IMR-90 (cell line): Measurements from ENCODE around the gene GRIK1. TPM values are rescaled to one million over a fixed set of nuclear protein-coding genes. Genes with fewer than 3 reads are reported as not detected.

Experiments used
- ATAC-seq: fragments of 200-7000 bp; cut with Tn5 transposase; 2 replicates; pipeline ENCODE4 v1.9.1; 2020; ENCODE audit warnings: low read depth, mild to moderate bottlenecking, moderate library complexity
- BruUV-seq: library from RNA; stranded (reverse); fragments of 400-500 nt; replicated peaks from 2 replicates; lab custom pipeline; 2021; lab: Mats Ljungman, UMichigan
- CTCF ChIA-PET: fragments of 300-600 bp; formaldehyde crosslinking; extraction: SDS; loops from one replicate; lab custom pipeline; 2021; ENCODE audit warnings: antibody characterized with exemption; lab: Yijun Ruan, JAX
- POLR2A ChIA-PET: fragments of 300-600 bp; sonication (Branson Sonifier 250); formaldehyde crosslinking; loops from one replicate; lab custom pipeline; 2022; ENCODE audit warnings: antibody characterized with exemption; ENCODE audit not compliant: unreplicated experiment; lab: Charles Lee
- DNase-seq: peaks from one replicate; pipeline ENCODE4 v3.0.0; 2013
- H2AFZ ChIP-seq: replicated peaks from 2 replicates; pipeline ENCODE3; 2013; ENCODE audit warnings: low read length, mild to moderate bottlenecking; ENCODE audit not compliant: poor library complexity
- H2AK5ac ChIP-seq: 2 replicates; pipeline ENCODE4 v1.6.1; 2013; ENCODE audit warnings: low read depth, low read length, inconsistent platforms
- H2AK9ac ChIP-seq: replicated peaks from 2 replicates; pipeline ENCODE3; 2013; ENCODE audit warnings: mild to moderate bottlenecking, low read depth, low read length, moderate library complexity; ENCODE audit not compliant: poor library complexity
- H2BK120ac ChIP-seq: 2 replicates; pipeline ENCODE4 v1.6.1; 2013; ENCODE audit warnings: low read depth, low read length, inconsistent platforms
- H2BK15ac ChIP-seq: 3 replicates; pipeline ENCODE4 v1.6.1; 2013; ENCODE audit warnings: low read depth, low read length, inconsistent platforms
- H2BK20ac ChIP-seq: 2 replicates; pipeline ENCODE4 v1.6.1; 2013; ENCODE audit warnings: low read depth, mild to moderate bottlenecking, inconsistent platforms, low read length, moderate library complexity
- H2BK5ac ChIP-seq: 2 replicates; pipeline ENCODE4 v1.6.1; 2013; ENCODE audit warnings: mild to moderate bottlenecking, low read depth, low read length, inconsistent platforms; ENCODE audit not compliant: poor library complexity, severe bottlenecking
- H3K14ac ChIP-seq: replicated peaks from 2 replicates; pipeline ENCODE4 v1.6.1; 2013; ENCODE audit warnings: low read depth, low read length, inconsistent platforms
- H3K18ac ChIP-seq: 2 replicates; pipeline ENCODE4 v1.6.1; 2013; ENCODE audit warnings: low read depth, low read length, control low read depth
- H3K23ac ChIP-seq: 2 replicates; pipeline ENCODE4 v1.6.1; 2013; ENCODE audit warnings: low read depth, low read length, inconsistent platforms
- H3K27ac ChIP-seq: 2 replicates; pipeline ENCODE4 v1.5.1; 2013; ENCODE audit warnings: mild to moderate bottlenecking, control low read depth, low read length; ENCODE audit not compliant: insufficient read depth
- H3K27me3 ChIP-seq: 2 replicates; pipeline ENCODE4 v1.6.1; 2013; ENCODE audit warnings: low read length; ENCODE audit not compliant: control insufficient read depth, insufficient read depth
- H3K36me3 ChIP-seq: 2 replicates; pipeline ENCODE4 v1.6.1; 2013; ENCODE audit warnings: low read length, mixed read lengths; ENCODE audit not compliant: control insufficient read depth, insufficient read depth
- H3K4ac ChIP-seq: 2 replicates; pipeline ENCODE4 v1.6.1; 2013; ENCODE audit warnings: low read depth, low read length, inconsistent platforms
- H3K4me1 ChIP-seq: 2 replicates; pipeline ENCODE4 v1.6.1; 2013; ENCODE audit warnings: low read length, mixed read lengths; ENCODE audit not compliant: control insufficient read depth, insufficient read depth
- H3K4me2 ChIP-seq: 2 replicates; pipeline ENCODE4 v1.6.1; 2013; ENCODE audit warnings: low read depth, mild to moderate bottlenecking, control low read depth, low read length, moderate library complexity
- H3K4me3 ChIP-seq: 2 replicates; pipeline ENCODE4 v1.5.1; 2013; ENCODE audit warnings: low read depth, mild to moderate bottlenecking, control low read depth, low read length, moderate library complexity; ENCODE audit not compliant: insufficient read depth
- H3K56ac ChIP-seq: 2 replicates; pipeline ENCODE4 v1.6.1; 2013; ENCODE audit warnings: low read length, inconsistent platforms; ENCODE audit not compliant: insufficient read depth; ENCODE audit errors: extremely low read depth
- H3K79me1 ChIP-seq, 2 experiments: 2 replicates each; pipeline ENCODE4 v1.6.1; 2013; ENCODE audit warnings: low read length in 2 of 2, inconsistent platforms in 1 of 2, low read depth in 1 of 2
- H3K9ac ChIP-seq: 2 replicates; pipeline ENCODE4 v1.6.1; 2013; ENCODE audit warnings: low read depth, low read length, control low read depth
- H3K9me1 ChIP-seq: 2 replicates; pipeline ENCODE4 v1.6.1; 2013; ENCODE audit warnings: low read length, inconsistent platforms; ENCODE audit not compliant: insufficient read depth
- H3K9me3 ChIP-seq: 2 replicates; pipeline ENCODE4 v1.6.1; 2013; ENCODE audit warnings: low read length; ENCODE audit not compliant: control insufficient read depth, insufficient read depth
- H4K20me1 ChIP-seq: 2 replicates; pipeline ENCODE4 v1.6.1; 2013; ENCODE audit warnings: low read length, inconsistent platforms; ENCODE audit not compliant: insufficient read depth
- H4K5ac ChIP-seq: 2 replicates; pipeline ENCODE4 v1.6.1; 2013; ENCODE audit warnings: mild to moderate bottlenecking, low read depth, low read length, control low read depth
- H4K8ac ChIP-seq, 2 experiments: 2 replicates each; pipeline ENCODE4 v1.6.1; 2013; ENCODE audit warnings: low read depth in 2 of 2, low read length in 2 of 2, control low read depth in 1 of 2, inconsistent platforms in 1 of 2
- H4K91ac ChIP-seq: 2 replicates; pipeline ENCODE4 v1.6.1; 2013; ENCODE audit warnings: low read depth, low read length, inconsistent platforms; ENCODE audit not compliant: insufficient read depth
- BHLHE40 ChIP-seq: fragments of 150-350 bp; IDR thresholded peaks from 2 replicates; pipeline ENCODE4 v1.6.1; 2016; ENCODE audit warnings: mild to moderate bottlenecking, low read depth, low read length
- CEBPB ChIP-seq: IDR thresholded peaks from 2 replicates; pipeline ENCODE4 v1.6.1; 2012; ENCODE audit warnings: low read depth, low read length, improper control_type of control experiment
- CHD1 ChIP-seq: IDR thresholded peaks from 2 replicates; pipeline ENCODE4 v1.6.1; 2012; ENCODE audit warnings: low read depth, low read length, improper control_type of control experiment
- FOS ChIP-seq: fragments of 150-350 bp; IDR thresholded peaks from 2 replicates; pipeline ENCODE4 v1.6.1; 2016; ENCODE audit warnings: low read depth, low read length
- MAFK ChIP-seq: IDR thresholded peaks from 2 replicates; pipeline ENCODE4 v1.6.1; 2012; ENCODE audit warnings: low read depth, low read length, improper control_type of control experiment
- MAZ ChIP-seq: IDR thresholded peaks from 2 replicates; pipeline ENCODE4 v1.6.1; 2012; ENCODE audit warnings: low read depth, mild to moderate bottlenecking, low read length, improper control_type of control experiment, moderate library complexity, borderline replicate concordance
- MXI1 ChIP-seq: IDR thresholded peaks from 2 replicates; pipeline ENCODE4 v1.6.1; 2012; ENCODE audit warnings: low read depth, mild to moderate bottlenecking, low read length, moderate library complexity, borderline replicate concordance
- NFE2L2 ChIP-seq: fragments of 150-350 bp; IDR thresholded peaks from 2 replicates; pipeline ENCODE4 v1.6.1; 2016; ENCODE audit warnings: low read depth, mild to moderate bottlenecking, low read length
- POLR2A ChIP-seq: IDR thresholded peaks from 2 replicates; pipeline ENCODE4 v1.6.1; 2012; ENCODE audit warnings: mild to moderate bottlenecking, low read depth, low read length
- RAD21 ChIP-seq: IDR thresholded peaks from 2 replicates; pipeline ENCODE4 v1.6.1; 2012; ENCODE audit warnings: low read length, improper control_type of control experiment
- RCOR1 ChIP-seq: IDR thresholded peaks from 2 replicates; pipeline ENCODE4 v1.6.1; 2012; ENCODE audit warnings: mild to moderate bottlenecking, low read length, improper control_type of control experiment; ENCODE audit not compliant: insufficient replicate concordance
- RFX5 ChIP-seq: IDR thresholded peaks from 2 replicates; pipeline ENCODE4 v1.8.0; 2012; ENCODE audit warnings: low read depth, mild to moderate bottlenecking, low read length, moderate library complexity
- SMC3 ChIP-seq: fragments of 150-350 bp; IDR thresholded peaks from 2 replicates; pipeline ENCODE4 v1.6.1; 2016; ENCODE audit warnings: low read depth, mild to moderate bottlenecking, antibody characterized with exemption, low read length, moderate library complexity
- WGBS, 2 experiments: methylation state at CpG; one replicate each; pipeline versions ENCODE4 v1.1.5 to v1.1.7; 2013; ENCODE audit warnings: missing lambda C conversion rate in 2 of 2; ENCODE audit not compliant: insufficient read length in 1 of 2; ENCODE audit errors: extremely low coverage in 2 of 2; 5-methylcytosine and 5-hydroxymethylcytosine counted together
- dilution Hi-C: fragments of 300-500 bp; cut with HindIII; formaldehyde crosslinking; loops from one replicate; pipeline ENCODE4 v1.14.3; 2018; ENCODE audit warnings: low sequenced_read_pairs; ENCODE audit not compliant: unreplicated experiment
- in situ Hi-C: fragments of 300-500 bp; cut with MboI; formaldehyde crosslinking; loops from 3 replicates; pipeline ENCODE4 v1.14.3; 2019; ENCODE audit warnings: low sequenced_read_pairs, inconsistent platforms, mixed read lengths
- intact Hi-C: fragments of 100-400 bp; cut with micrococcal nuclease; formaldehyde crosslinking; loops from 2 replicates; pipeline ENCODE4 v1.10.0; 2022
- polyA plus RNA-seq, 3 experiments: library from polyadenylated mRNA; depleted of rRNA; stranded (reverse); fragments of >200 nt; gene quantifications; 2 replicates each; pipeline ENCODE4 v1.2.3, GENCODE V29; 2012; ENCODE audit warnings: low replicate concordance in 1 of 3
- total RNA-seq: library from RNA; depleted of rRNA; stranded (reverse); fragments of >200 nt; gene quantifications from 2 replicates; pipeline ENCODE4 v1.2.3, GENCODE V29; 2012
- TF ChIP-seq, protein P1 (sequence below): conservative IDR thresholded peaks from 2 replicates; pipeline ENCODE4 v1.5.1; 2012; ENCODE audit warnings: mild to moderate bottlenecking, low read depth, low read length, improper control_type of control experiment
- TF ChIP-seq, protein P2 (sequence below): fragments of 150-350 bp; IDR thresholded peaks from 2 replicates; pipeline ENCODE4 v1.6.1; 2016; ENCODE audit warnings: low read depth, mild to moderate bottlenecking, low read length, moderate library complexity, borderline replicate concordance
- TF ChIP-seq, protein P3 (sequence below): fragments of 150-350 bp; IDR thresholded peaks from 2 replicates; pipeline ENCODE4 v1.6.1; 2017; ENCODE audit warnings: mild to moderate bottlenecking, antibody characterized with exemption, low read length, low read depth

Gene GRIK1
- total and polyA plus RNA-seq, 2 of the 4 experiments (the other 2 are of a cell fraction): not detected

GRCh38 chr21:29721221-29721620, 218.6 kb downstream of the GRIK1 start:
- no peak overlapping the region for H3K4me2 ChIP-seq
- ATAC-seq (no peak), DNase-seq (no peak)
- H4K20me1 ChIP-seq: no peaks in the 10 kb centered on the region
- no peak overlapping the region for H2BK15ac ChIP-seq
- H2BK20ac ChIP-seq: no peak overlapping the region
- POLR2A ChIA-PET: no interaction called here
- H4K8ac ChIP-seq: no peak overlapping the region
- WGBS, 2 experiments: 50% methylated on average over 2 of the region's 5 CpGs; no CpG with 5 or more reads in 1 of the 2 experiments
- H2BK5ac ChIP-seq: no peak overlapping the region
- dilution Hi-C loops: no loop called here
- no peak overlapping the region for H3K23ac ChIP-seq
- H3K27ac ChIP-seq: no peak overlapping the region
- TF ChIP-seq CEBPB (no peak), RFX5 (no peak), MAZ (no peak), SMC3 (no peak), FOS (no peak), MAFK (no peak), CHD1 (no peak), BHLHE40 (no peak), NFE2L2 (no peak), RCOR1 (no peak), RAD21 (no peak), MXI1 (no peak), POLR2A (no peak)
- TF ChIP-seq, protein P1, sequence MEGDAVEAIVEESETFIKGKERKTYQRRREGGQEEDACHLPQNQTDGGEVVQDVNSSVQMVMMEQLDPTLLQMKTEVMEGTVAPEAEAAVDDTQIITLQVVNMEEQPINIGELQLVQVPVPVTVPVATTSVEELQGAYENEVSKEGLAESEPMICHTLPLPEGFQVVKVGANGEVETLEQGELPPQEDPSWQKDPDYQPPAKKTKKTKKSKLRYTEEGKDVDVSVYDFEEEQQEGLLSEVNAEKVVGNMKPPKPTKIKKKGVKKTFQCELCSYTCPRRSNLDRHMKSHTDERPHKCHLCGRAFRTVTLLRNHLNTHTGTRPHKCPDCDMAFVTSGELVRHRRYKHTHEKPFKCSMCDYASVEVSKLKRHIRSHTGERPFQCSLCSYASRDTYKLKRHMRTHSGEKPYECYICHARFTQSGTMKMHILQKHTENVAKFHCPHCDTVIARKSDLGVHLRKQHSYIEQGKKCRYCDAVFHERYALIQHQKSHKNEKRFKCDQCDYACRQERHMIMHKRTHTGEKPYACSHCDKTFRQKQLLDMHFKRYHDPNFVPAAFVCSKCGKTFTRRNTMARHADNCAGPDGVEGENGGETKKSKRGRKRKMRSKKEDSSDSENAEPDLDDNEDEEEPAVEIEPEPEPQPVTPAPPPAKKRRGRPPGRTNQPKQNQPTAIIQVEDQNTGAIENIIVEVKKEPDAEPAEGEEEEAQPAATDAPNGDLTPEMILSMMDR: no peak
- TF ChIP-seq, protein P2, sequence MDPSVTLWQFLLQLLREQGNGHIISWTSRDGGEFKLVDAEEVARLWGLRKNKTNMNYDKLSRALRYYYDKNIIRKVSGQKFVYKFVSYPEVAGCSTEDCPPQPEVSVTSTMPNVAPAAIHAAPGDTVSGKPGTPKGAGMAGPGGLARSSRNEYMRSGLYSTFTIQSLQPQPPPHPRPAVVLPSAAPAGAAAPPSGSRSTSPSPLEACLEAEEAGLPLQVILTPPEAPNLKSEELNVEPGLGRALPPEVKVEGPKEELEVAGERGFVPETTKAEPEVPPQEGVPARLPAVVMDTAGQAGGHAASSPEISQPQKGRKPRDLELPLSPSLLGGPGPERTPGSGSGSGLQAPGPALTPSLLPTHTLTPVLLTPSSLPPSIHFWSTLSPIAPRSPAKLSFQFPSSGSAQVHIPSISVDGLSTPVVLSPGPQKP: no peak
- TF ChIP-seq, protein P3, sequence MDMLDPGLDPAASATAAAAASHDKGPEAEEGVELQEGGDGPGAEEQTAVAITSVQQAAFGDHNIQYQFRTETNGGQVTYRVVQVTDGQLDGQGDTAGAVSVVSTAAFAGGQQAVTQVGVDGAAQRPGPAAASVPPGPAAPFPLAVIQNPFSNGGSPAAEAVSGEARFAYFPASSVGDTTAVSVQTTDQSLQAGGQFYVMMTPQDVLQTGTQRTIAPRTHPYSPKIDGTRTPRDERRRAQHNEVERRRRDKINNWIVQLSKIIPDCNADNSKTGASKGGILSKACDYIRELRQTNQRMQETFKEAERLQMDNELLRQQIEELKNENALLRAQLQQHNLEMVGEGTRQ: no peak
- no peaks in the 10 kb centered on the region; the same call in 1 of the 2 replicates for H3K27me3 ChIP-seq
- H3K18ac ChIP-seq: no peak overlapping the region
- no peak overlapping the region for H2AFZ ChIP-seq
- no peaks in the 10 kb centered on the region for H3K9me1 ChIP-seq
- no peak overlapping the region for H4K5ac ChIP-seq
- no peak overlapping the region for H3K14ac ChIP-seq
- intact Hi-C loops: loop anchor here (5.0 kb wide), 1 partner anchor 214 kb away; no protein-coding TSS in a partner anchor
- no peak overlapping the region for H3K56ac ChIP-seq
- no peak overlapping the region for H4K91ac ChIP-seq
- no peak overlapping the region for H2BK120ac ChIP-seq
- H3K9ac ChIP-seq: no peak overlapping the region
- no peak overlapping the region for H3K4me3 ChIP-seq
- no peak overlapping the region for H2AK5ac ChIP-seq
- no peaks in the 10 kb centered on the region for H3K4me1 ChIP-seq
- H2AK9ac ChIP-seq: no peak overlapping the region
- no peak overlapping the region for H3K4ac ChIP-seq
- in situ Hi-C loops: no loop called here
- BruUV-seq: no TSS peak
- CTCF ChIA-PET: no interaction called here
- no peaks in the 10 kb centered on the region for H3K9me3 ChIP-seq
- no peaks in the 10 kb centered on the region for H3K79me1 ChIP-seq
- no peaks in the 10 kb centered on the region for H3K36me3 ChIP-seq
